Thoracic aorta (tissue), 2 donors: Measurements from ENCODE around the gene FAM53B. TPM values are rescaled to one million over a fixed set of nuclear protein-coding genes. Genes with fewer than 3 reads are reported as not detected.
A peak's percentile ranks its signal among the peaks of the same experiment; 100 is the strongest.

ENCODE experiments used
- ATAC-seq: fragments of 150-250 bp; one replicate; pipeline ENCODE4 v1.8.0; 2017; ENCODE audit warnings: low read depth; ENCODE audit not compliant: insufficient number of reproducible peaks, low FRiP score
- DNase-seq: peaks from one replicate; pipeline ENCODE4 v3.0.0-alpha.2; 2020; ENCODE audit warnings: low spot score
- H3K27ac ChIP-seq, 2 donors: fragments of 200-600 bp; sonication (generic); 1 replicate in 1 of 2; 2 replicates in 1 of 2; pipeline ENCODE4 v1.5.1; 2016; ENCODE audit warnings: mild to moderate bottlenecking in 2 of 2, moderate library complexity in 2 of 2
- H3K27me3 ChIP-seq: fragments of 200-600 bp; sonication (generic); replicated peaks from 2 replicates; pipeline ENCODE4 v1.6.0; 2016; ENCODE audit warnings: mild to moderate bottlenecking; ENCODE audit not compliant: insufficient read depth
- H3K36me3 ChIP-seq: fragments of 200-600 bp; sonication (generic); one replicate; pipeline ENCODE4 v1.5.1; 2016
- H3K4me1 ChIP-seq, 2 donors: fragments of 200-600 bp; sonication (generic); 1 replicate in 1 of 2; 2 replicates in 1 of 2; pipeline versions ENCODE4 v1.5.1 to v1.6.0; 2016; ENCODE audit warnings: low read depth in 2 of 2, mild to moderate bottlenecking in 1 of 2; ENCODE audit not compliant: control insufficient read depth in 1 of 2
- H3K4me3 ChIP-seq: fragments of 200-600 bp; sonication (generic); 2 replicates; pipeline ENCODE4 v1.5.1; 2016; ENCODE audit warnings: mild to moderate bottlenecking
- H3K9me3 ChIP-seq: fragments of 200-600 bp; sonication (generic); 2 replicates; pipeline ENCODE4 v1.5.1; 2016
- total RNA-seq, 2 donors: library from RNA; depleted of rRNA; stranded (reverse); fragments of >200 nt; gene quantifications; one replicate each; pipeline versions ENCODE4 v1.1.0 to v1.2.3, GENCODE V29; 2016
- TF ChIP-seq, protein P1 (sequence below): fragments of 200-600 bp; sonication (generic); IDR thresholded peaks from one replicate; pipeline ENCODE4 v1.5.1; 2019; ENCODE audit warnings: antibody characterized with exemption

FAM53B gene
- total RNA-seq, 2 donors from 2014 or later, result 26.6 to 49.5 TPM

DNA sequence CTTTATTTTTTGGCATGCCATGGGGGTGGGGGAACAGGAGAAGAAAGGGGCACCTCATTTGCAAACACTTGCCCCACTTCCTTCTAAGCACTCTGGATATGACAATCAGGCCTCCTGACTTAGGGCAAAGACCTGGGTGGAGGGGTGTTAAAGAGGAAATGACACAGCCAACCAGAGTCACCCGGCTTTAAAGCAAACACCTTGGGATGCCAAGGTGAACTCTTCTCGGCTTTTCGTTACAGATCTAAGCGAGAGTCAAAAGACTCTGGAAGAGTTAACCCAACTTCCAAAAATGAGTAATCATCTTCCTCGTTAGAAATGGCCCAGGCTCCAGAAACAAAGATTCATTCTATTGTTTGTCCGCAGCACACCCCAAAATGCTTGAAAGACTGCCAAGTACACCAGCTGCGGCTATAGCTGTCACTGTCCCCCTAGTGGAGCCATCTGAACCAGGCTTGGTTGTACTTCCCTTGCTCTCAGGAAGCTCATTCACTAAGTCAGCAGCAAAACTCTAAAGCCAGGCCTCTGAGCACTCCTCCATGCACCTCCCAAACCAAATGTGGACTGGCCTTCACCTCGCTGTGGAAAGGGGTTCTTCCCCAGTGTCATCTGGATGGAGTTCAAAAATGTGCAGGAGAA lies 24.8 kb downstream of the FAM53B start:
- no peak for ATAC-seq
- DNase-seq, result no peak
- H3K4me1 ChIP-seq, result peaks cover 33 to 57% of the 10 kb centered on the region in 2 donors

GRCh38 chr10:124717911-124718741 lies 26.1 kb downstream of the FAM53B start:
- peaks cover 21 to 45% of the 10 kb centered on the region in 2 donors for H3K4me1 ChIP-seq
- TF ChIP-seq, protein P1, sequence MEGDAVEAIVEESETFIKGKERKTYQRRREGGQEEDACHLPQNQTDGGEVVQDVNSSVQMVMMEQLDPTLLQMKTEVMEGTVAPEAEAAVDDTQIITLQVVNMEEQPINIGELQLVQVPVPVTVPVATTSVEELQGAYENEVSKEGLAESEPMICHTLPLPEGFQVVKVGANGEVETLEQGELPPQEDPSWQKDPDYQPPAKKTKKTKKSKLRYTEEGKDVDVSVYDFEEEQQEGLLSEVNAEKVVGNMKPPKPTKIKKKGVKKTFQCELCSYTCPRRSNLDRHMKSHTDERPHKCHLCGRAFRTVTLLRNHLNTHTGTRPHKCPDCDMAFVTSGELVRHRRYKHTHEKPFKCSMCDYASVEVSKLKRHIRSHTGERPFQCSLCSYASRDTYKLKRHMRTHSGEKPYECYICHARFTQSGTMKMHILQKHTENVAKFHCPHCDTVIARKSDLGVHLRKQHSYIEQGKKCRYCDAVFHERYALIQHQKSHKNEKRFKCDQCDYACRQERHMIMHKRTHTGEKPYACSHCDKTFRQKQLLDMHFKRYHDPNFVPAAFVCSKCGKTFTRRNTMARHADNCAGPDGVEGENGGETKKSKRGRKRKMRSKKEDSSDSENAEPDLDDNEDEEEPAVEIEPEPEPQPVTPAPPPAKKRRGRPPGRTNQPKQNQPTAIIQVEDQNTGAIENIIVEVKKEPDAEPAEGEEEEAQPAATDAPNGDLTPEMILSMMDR, result no peak

More for the DNA sequence above, 24.8 kb downstream of the FAM53B start:
- Histone ChIP-seq H3K36me3 (no peaks in the 10 kb centered on the region), H3K27me3 (no peaks in the 10 kb centered on the region), H3K9me3 (no peaks in the 10 kb centered on the region), H3K27ac (peak overlapping the region in 1 of 2 donors; percentile 26), H3K4me3 (no peak overlapping the region)
- TF ChIP-seq, protein P1, result no peak

DNA sequence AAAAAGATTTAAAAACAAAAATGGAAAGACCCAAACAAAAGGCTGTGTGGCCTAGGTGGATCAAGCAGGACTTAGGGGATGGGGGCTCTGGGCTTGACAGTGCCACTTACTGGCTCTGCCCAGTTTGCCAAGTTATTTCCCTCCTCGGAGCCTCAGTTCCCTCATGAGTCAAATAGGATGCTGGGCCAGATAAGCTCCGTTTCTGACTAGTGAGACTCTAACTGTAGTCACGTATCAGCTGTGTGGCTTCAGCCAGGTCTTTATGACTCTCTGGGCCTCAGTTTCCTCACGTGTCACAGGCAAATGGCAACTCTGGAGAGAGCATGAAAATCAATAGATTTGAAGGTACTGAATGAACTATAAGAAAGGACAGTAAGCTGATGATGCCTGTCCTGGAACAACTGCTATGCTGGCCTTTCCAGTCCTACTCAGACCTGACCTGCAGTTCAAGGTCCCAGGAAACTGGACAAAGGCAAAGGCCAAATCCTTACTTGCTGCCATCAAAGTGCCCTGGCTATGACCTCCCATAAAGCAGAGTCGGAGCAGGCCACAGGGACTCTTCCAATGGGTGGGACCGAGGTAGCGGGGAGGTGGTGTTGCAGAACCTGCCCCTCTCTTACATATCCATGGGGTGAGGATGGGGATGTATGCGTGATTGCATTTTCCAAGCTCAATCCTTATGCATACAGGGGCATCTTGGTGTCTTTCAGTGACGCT lies 27.0 kb downstream of the FAM53B start:
- Histone ChIP-seq H3K4me3 (no peak overlapping the region), H3K9me3 (no peaks in the 10 kb centered on the region), H3K36me3 (no peaks in the 10 kb centered on the region), H3K27ac (no peak overlapping the region), H3K27me3 (no peaks in the 10 kb centered on the region), H3K4me1 (peaks cover 12 to 36% of the 10 kb centered on the region in 2 donors)
- TF ChIP-seq, protein P1, result no peak
- DNase-seq (no peak), ATAC-seq (no peak)

More at GRCh38 chr10:124717911-124718741, 26.1 kb downstream of the FAM53B start:
- no peaks in the 10 kb centered on the region for H3K9me3 ChIP-seq
- H3K4me3 ChIP-seq, result no peak overlapping the region
- no peaks in the 10 kb centered on the region for H3K27me3 ChIP-seq
- DNase-seq, result no peak
- ATAC-seq, result no peak
- peak overlapping the region; percentile 12 to 26 for H3K27ac ChIP-seq
- no peaks in the 10 kb centered on the region for H3K36me3 ChIP-seq

DNA sequence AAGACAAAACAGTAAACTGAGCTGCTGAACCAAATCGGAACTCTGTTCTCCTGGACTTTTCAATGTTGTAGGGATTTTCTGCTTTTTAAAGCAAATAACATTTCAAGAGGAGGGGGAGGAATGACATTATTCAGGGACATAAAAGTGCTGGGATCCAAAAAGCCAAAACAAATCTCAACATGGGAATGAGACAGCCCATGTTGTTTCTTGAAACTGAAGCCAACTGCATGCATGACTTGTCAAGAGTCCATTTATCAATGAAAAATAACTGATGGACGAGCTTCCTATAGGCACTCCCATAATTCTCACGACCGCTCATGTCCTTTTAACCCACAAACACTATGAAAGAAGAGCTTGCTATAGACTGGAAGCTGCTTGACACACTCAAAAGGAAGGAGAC lies 27.8 kb downstream of the FAM53B start:
- TF ChIP-seq, protein P1, result no peak
- Histone ChIP-seq H3K27me3 (no peaks in the 10 kb centered on the region), H3K4me3 (no peak overlapping the region), H3K27ac (no peak overlapping the region), H3K36me3 (no peaks in the 10 kb centered on the region), H3K4me1 (peaks cover 10 to 27% of the 10 kb centered on the region in 2 donors), H3K9me3 (no peaks in the 10 kb centered on the region)
- ATAC-seq (no peak), DNase-seq (no peak)

GRCh38 chr10:124715439-124715838 lies 28.7 kb downstream of the FAM53B start:
- Histone ChIP-seq H3K4me1 (peaks cover 6 to 22% of the 10 kb centered on the region in 2 donors), H3K36me3 (no peaks in the 10 kb centered on the region), H3K9me3 (no peaks in the 10 kb centered on the region), H3K27ac (no peak overlapping the region), H3K27me3 (no peaks in the 10 kb centered on the region), H3K4me3 (no peak overlapping the region)
- no peak for ATAC-seq
- DNase-seq, result no peak
- TF ChIP-seq, protein P1, result no peak
